Measurements from ENCODE around the gene GOLPH3L. TPM values are rescaled to one million over a fixed set of nuclear protein-coding genes. Genes with fewer than 3 reads are reported as not detected.

Gene GOLPH3L
- total RNA-seq, 4 donors from 2014 or later, result 12.4 to 19.5 (median 17.9) TPM

DNA sequence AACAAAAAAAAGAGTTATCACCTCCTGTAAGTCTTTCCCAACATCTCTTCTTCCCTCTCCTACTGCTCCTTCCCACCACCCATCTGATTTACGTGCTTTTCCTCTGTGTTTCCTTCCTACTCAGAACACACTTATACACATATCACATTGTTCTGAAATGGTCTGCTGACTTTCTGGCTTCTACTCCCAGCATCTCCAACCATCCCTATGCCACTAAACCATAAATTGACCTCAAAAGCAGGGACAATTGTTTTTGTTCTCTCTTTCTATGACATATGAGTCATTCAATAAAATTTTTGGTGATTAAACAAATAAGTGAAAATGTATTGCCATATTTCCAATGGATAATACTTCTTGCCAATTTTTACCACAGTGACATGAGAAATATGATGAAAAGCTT lies 8.2 kb downstream of the GOLPH3L start:
- DNase-seq (ENCODE audit: low spot score), result no peak
- TF ChIP-seq CTCF (IDR thresholded peaks at IDR 0.05), result no peak
- no peak for ATAC-seq (ENCODE audit: low FRiP score)

GRCh38 chr1:150686275-150686674 lies 10.7 kb downstream of the GOLPH3L start:
- ATAC-seq (ENCODE audit: low FRiP score) (no peak), DNase-seq (ENCODE audit: low spot score) (no peak)
- TF ChIP-seq CTCF (IDR thresholded peaks at IDR 0.05), result no peak

- TF ChIP-seq CTCF (IDR thresholded peaks at IDR 0.05), result no peak
- ATAC-seq (ENCODE audit: low FRiP score) (no peak), DNase-seq (ENCODE audit: low spot score) (no peak)
These were observed 13.0 kb downstream of the GOLPH3L start for GRCh38 chr1:150683914-150684313.

DNA sequence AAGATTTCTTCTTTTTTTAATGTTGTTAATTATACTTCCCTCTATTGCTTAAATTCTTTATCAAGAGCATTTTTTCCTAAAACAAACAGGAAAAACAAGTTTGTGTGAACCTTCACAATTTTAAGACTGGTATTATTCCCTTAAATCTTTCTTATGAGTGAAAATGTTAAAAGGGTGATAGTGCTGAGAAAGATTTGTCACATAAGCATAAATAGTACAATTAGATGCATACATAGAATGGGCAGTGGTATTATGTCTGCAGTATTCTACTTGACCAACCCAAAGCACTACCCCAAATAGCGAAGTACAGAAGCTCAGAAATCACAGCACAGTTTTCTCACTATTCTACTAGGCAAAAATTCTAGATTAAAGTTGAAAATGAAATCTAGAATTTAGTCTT lies 18.0 kb downstream of the GOLPH3L start:
- DNase-seq (ENCODE audit: low spot score), result no peak
- no peak for TF ChIP-seq CTCF (IDR thresholded peaks at IDR 0.05)
- ATAC-seq (ENCODE audit: low FRiP score), result no peak

- no peak for TF ChIP-seq CTCF (IDR thresholded peaks at IDR 0.05)
- DNase-seq (ENCODE audit: low spot score), result no peak
- no peak for ATAC-seq (ENCODE audit: low FRiP score)
These were observed 22.1 kb downstream of the GOLPH3L start for GRCh38 chr1:150674881-150675280.

GRCh38 chr1:150663321-150663720 lies 33.6 kb downstream of the GOLPH3L start:
- no peak for TF ChIP-seq CTCF (IDR thresholded peaks at IDR 0.05)
- DNase-seq (ENCODE audit: low spot score) (no peak), ATAC-seq (ENCODE audit: low FRiP score) (no peak)

GRCh38 chr1:150662811-150663210 lies 34.1 kb downstream of the GOLPH3L start:
- ATAC-seq (ENCODE audit: low FRiP score) (no peak), DNase-seq (ENCODE audit: low spot score) (no peak)
- TF ChIP-seq CTCF (IDR thresholded peaks at IDR 0.05), result no peak

Measured in omental fat pad (tissue), 4 donors.